ENCODE results near the gene SPPL2B. TPM values are rescaled to one million over a fixed set of nuclear protein-coding genes. Genes with fewer than 3 reads are reported as not detected.

SPPL2B gene
- total and polyA plus RNA-seq, 9 donors = 1.5 to 66.6 (median 47.9) TPM

DNA sequence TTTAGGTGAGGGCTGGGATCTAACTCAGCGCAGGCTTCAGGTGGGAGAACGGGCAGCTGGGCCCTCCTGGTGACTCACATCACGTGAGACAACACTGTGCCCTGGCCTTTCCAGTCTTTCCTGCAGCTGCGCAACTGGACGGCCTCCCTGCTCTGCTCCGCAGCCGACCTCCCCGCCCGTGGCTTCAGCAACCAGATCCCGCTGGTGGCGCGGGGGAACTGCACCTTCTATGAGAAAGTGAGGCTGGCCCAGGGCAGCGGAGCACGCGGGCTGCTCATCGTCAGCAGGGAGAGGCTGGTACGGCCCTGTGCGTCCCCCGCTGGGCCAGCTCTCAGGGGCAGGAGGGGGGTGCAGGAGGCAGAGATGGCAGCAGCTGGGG is 8.8 kb downstream of the SPPL2B start:
- H3K27ac ChIP-seq = no peak overlapping the region
- DNase-seq = peak; percentile 60 to 86 (median 62)
- WGBS, 3 donors = 29 to 65% (median 50%) methylated on average over 12 to 19 of the region's 19 CpGs
- intact Hi-C loops (cut with DNase I) = no loop called here
- H3K27me3 ChIP-seq = no peaks in the 10 kb centered on the region
- no peak for TF ChIP-seq EP300 (IDR thresholded peaks at IDR 0.05)
- TF ChIP-seq, protein P1, sequence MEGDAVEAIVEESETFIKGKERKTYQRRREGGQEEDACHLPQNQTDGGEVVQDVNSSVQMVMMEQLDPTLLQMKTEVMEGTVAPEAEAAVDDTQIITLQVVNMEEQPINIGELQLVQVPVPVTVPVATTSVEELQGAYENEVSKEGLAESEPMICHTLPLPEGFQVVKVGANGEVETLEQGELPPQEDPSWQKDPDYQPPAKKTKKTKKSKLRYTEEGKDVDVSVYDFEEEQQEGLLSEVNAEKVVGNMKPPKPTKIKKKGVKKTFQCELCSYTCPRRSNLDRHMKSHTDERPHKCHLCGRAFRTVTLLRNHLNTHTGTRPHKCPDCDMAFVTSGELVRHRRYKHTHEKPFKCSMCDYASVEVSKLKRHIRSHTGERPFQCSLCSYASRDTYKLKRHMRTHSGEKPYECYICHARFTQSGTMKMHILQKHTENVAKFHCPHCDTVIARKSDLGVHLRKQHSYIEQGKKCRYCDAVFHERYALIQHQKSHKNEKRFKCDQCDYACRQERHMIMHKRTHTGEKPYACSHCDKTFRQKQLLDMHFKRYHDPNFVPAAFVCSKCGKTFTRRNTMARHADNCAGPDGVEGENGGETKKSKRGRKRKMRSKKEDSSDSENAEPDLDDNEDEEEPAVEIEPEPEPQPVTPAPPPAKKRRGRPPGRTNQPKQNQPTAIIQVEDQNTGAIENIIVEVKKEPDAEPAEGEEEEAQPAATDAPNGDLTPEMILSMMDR (IDR thresholded peaks at IDR 0.05) = peak in 2 of 3 donors; percentile 38 to 52
- no peak for TF ChIP-seq POLR2A (IDR thresholded peaks at IDR 0.05)
- H3K9me3 ChIP-seq = no peaks in the 10 kb centered on the region
- no peaks in the 10 kb centered on the region for H3K36me3 ChIP-seq
- no peak overlapping the region for H3K4me3 ChIP-seq
- H3K4me1 ChIP-seq (ENCODE audit: insufficient read depth) = peaks cover 4% of the 10 kb centered on the region

DNA sequence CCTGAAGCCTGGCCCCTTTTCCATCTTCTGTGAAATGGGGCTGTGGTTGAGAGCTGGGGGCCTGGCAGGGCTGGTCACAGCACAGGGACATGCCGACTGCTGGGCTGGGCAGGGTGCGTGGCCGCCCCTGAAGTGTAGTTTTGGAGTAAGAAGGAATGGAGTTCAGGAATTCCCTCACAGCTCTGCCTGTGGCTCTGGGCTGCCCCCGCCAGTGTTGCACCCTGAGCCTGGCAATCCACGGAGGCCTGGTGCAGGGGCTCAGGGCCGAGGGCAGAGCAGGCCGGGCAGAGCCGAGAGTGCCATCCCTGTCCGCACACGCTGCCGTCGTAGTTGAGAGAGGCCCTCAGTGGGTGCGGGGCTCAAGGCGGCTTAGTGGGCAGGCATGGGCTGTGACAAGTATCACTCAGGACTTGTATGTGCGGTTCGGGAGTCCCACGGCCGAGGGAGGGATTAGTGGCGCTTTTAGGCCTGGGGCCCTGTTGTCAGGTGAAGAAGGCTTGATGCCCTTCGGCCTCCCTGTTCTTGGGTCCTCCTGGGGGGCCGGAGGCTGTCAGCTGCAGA is 9.7 kb downstream of the SPPL2B start:
- Histone ChIP-seq H3K27me3 (no peaks in the 10 kb centered on the region), H3K27ac (no peak overlapping the region), H3K36me3 (no peaks in the 10 kb centered on the region), H3K4me1 (ENCODE audit: insufficient read depth) (peaks cover 4% of the 10 kb centered on the region), H3K4me3 (no peak overlapping the region), H3K9me3 (no peaks in the 10 kb centered on the region)
- no peak for TF ChIP-seq POLR2A (IDR thresholded peaks at IDR 0.05)
- TF ChIP-seq EP300 (IDR thresholded peaks at IDR 0.05) = no peak
- TF ChIP-seq, protein P1 (IDR thresholded peaks at IDR 0.05) = no peak
- peak in 1 of 5 donors; percentile 23 for DNase-seq
- WGBS, 3 donors = 92 to 97% (median 94%) methylated on average over 21 of the region's 21 CpGs
- intact Hi-C loops (cut with DNase I) = no loop called here

DNA sequence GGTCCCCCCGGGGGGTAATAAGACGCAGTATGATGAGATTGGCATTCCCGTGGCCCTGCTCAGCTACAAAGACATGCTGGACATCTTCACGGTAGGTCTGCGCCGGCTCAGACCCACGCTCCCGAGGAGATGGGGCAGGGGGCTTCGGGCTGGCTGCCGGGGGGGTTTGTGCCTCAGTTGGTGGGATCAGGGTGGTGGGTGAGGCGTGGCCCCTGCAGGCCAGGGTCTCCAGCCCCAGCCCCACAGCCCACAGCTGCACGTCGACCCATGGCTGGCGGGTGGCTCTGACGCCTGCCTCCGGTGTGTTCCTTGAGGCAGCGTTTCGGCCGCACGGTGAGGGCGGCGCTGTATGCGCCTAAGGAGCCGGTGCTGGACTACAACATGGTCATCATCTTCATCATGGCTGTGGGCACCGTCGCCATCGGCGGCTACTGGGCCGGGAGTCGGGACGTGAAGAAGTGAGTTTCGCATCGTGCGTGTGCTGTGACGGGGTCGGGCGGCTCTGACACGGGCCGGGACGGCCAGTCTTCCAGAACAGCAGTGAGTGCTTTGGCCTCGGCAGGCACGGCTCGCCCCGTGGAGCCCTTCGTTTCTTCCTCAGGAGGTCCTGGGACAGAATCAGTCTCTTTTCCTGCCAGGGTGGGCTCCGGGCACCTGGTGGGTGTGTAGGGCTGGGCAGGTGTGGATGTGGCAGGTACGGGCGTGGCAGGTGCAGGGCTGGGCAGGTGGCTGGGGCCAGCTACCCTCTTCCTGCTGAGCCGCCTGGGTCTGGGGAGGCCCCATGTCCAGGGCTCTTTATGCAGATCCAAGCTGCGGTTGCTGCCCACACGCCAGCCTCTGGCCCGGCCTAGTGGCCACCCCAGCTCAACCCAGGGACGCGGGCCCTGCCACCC is 10.5 kb downstream of the SPPL2B start:
- Histone ChIP-seq H3K4me1 (ENCODE audit: insufficient read depth) (peaks cover 4% of the 10 kb centered on the region), H3K36me3 (no peaks in the 10 kb centered on the region), H3K27me3 (no peaks in the 10 kb centered on the region), H3K9me3 (no peaks in the 10 kb centered on the region), H3K4me3 (no peak overlapping the region), H3K27ac (no peak overlapping the region)
- no peak for TF ChIP-seq EP300 (IDR thresholded peaks at IDR 0.05)
- 93 to 95% (median 94%) methylated on average over 52 to 54 of the region's 54 CpGs for WGBS, 3 donors
- intact Hi-C loops (cut with DNase I) = no loop called here
- DNase-seq = peak in 1 of 5 donors; percentile 21

DNA sequence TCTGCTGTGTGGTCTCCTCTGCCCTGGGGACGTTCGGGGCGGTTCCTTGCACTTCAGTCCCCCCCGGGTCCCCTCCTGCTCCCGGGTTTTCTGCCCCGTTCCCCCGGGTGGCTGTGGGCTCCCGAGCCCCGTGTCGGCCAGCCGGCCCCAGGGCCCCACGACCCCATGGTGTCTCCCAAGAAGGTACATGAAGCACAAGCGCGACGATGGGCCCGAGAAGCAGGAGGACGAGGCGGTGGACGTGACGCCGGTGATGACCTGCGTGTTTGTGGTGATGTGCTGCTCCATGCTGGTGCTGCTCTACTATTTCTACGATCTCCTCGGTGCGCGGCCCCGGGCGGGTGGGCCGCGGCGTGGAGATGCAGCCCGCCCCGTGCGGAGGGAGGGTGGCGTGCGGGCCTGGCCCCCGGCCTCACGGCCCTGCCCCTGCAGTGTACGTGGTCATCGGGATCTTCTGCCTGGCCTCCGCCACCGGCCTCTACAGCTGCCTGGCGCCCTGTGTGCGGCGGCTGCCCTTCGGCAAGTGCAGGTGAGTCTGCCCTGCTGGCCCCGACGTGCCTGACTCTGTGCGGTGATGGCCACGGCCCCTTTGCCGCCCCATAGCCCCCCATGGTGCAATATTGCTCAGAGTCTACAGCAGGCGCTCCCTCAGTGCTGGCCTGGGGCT is 11.3 kb downstream of the SPPL2B start:
- no peaks in the 10 kb centered on the region for H3K36me3 ChIP-seq
- TF ChIP-seq, protein P1 (IDR thresholded peaks at IDR 0.05) = no peak
- TF ChIP-seq POLR2A (IDR thresholded peaks at IDR 0.05) (no peak), EP300 (IDR thresholded peaks at IDR 0.05) (no peak)
- intact Hi-C loops (cut with DNase I) = no loop called here
- WGBS, 3 donors = 92 to 94% (median 93%) methylated on average over 51 to 52 of the region's 52 CpGs
- no peak overlapping the region for H3K27ac ChIP-seq
- peak in 1 of 5 donors; percentile 16 for DNase-seq
- no peaks in the 10 kb centered on the region for H3K9me3 ChIP-seq
- H3K4me3 ChIP-seq = no peak overlapping the region
- H3K4me1 ChIP-seq (ENCODE audit: insufficient read depth) = peaks cover 4% of the 10 kb centered on the region
- H3K27me3 ChIP-seq = no peaks in the 10 kb centered on the region

Measured in ovary (tissue), 9 donors.